ENCODE measurements around the gene RBBP8NL. TPM values are rescaled to one million over a fixed set of nuclear protein-coding genes. Genes with fewer than 3 reads are reported as not detected.

The RBBP8NL gene
- total and polyA plus RNA-seq, 2 of the 8 experiments (the other 6 are each of a cell fraction or from before 2014, with no cell fraction given), result 0.43 to 0.48 TPM

- no peak for DNase-seq (ENCODE audit: low read depth in 1 of 2, low spot score in 2 of 2)
- peak overlapping the region; percentile 70; the same call in 1 of the 2 replicates for H4K8ac ChIP-seq (ENCODE audit: extremely low read depth, insufficient read depth, low read length)
- TF ChIP-seq NRF1 (IDR thresholded peaks at IDR 0.05; ENCODE audit: low read depth, low read length) (no peak), YY1 (IDR thresholded peaks at IDR 0.05; ENCODE audit: low read depth, low read length) (no peak), BCL11A (IDR thresholded peaks at IDR 0.05; ENCODE audit: low read depth in 2 of 2, low read length in 2 of 2) (no peak), TCF12 (IDR thresholded peaks at IDR 0.05; ENCODE audit: low read depth, low read length) (no peak), GTF2F1 (IDR thresholded peaks at IDR 0.05; ENCODE audit: borderline replicate concordance, low read depth, low read length) (no peak), TBP (IDR thresholded peaks at IDR 0.05; ENCODE audit: low read depth, low read length) (no peak), TEAD4 (IDR thresholded peaks at IDR 0.05; ENCODE audit: low read depth, low read length) (no peak)
These were observed 3.0 kb upstream of the RBBP8NL start for GRCh38 chr20:62430311-62430853.

More at GRCh38 chr20:62430311-62430853, 3.0 kb upstream of the RBBP8NL start:
- no peak overlapping the region for H2AFZ ChIP-seq (ENCODE audit: low read length)
- H2BK120ac ChIP-seq (replicated peaks; ENCODE audit: low read depth, low read length), result no peak overlapping the region
- no peaks in the 10 kb centered on the region for H3K79me1 ChIP-seq (ENCODE audit: low read depth, low read length)
- no peak overlapping the region for H2BK20ac ChIP-seq (ENCODE audit: low read length)
- no peak for FAIRE-seq
- no peak overlapping the region for H4K91ac ChIP-seq (replicated peaks; ENCODE audit: insufficient read length, low read length)
- H3K4me2 ChIP-seq (ENCODE audit: insufficient read depth in 1 of 2, low read depth in 2 of 2, low read length in 2 of 2), result no peak overlapping the region
- ChIA-PET CTCF (ENCODE audit: partially characterized antibody) (interaction anchor here (0.6 to 10.8 kb wide), 5 partner anchors 9 to 76 kb away, joined by 3 to 104 read pairs (median 4); no protein-coding TSS in a partner anchor), POLR2A (ENCODE audit: partially characterized antibody) (interaction anchor here (1.1 kb wide), 1 partner anchor 15 kb away, joined by 3 read pairs; no protein-coding TSS in a partner anchor)
- H3K27ac ChIP-seq (ENCODE audit: low read depth, low read length), result no peak overlapping the region
- H4K5ac ChIP-seq (ENCODE audit: insufficient read length, low read depth, low read length), result no peak overlapping the region
- H3K4me3 ChIP-seq (ENCODE audit: extremely low read depth in 1 of 4, insufficient read depth in 2 of 4, low read depth in 3 of 4, low read length in 4 of 4), result no peak overlapping the region
- no peak overlapping the region for H2BK5ac ChIP-seq (ENCODE audit: low read depth, low read length)
- no peaks in the 10 kb centered on the region for H3K79me2 ChIP-seq (ENCODE audit: control insufficient read depth in 1 of 2, insufficient read depth in 2 of 2, low read length in 2 of 2)
- H2BK12ac ChIP-seq (ENCODE audit: low read depth, low read length), result 0 out of 2 replicates have a peak overlapping the region, but pooled peaks have one; percentile 11
- peaks cover 0 to 2% (median 0%) of the 10 kb centered on the region in 4 experiments; a peak in 1 of 7 replicates for H3K27me3 ChIP-seq (replicated peaks in 1 of 4; ENCODE audit: control insufficient read depth in 3 of 4, extremely low read depth in 1 of 4, insufficient read depth in 3 of 4, low read length in 3 of 4)
- no peaks in the 10 kb centered on the region for H3K36me3 ChIP-seq (ENCODE audit: control insufficient read depth in 2 of 4, insufficient read depth in 4 of 4, low read length in 3 of 4)
- 75% methylated on average over 10 of the region's 10 CpGs; no CpG with 5 or more reads in 1 of the 2 experiments for WGBS, 2 experiments (ENCODE audit: extremely low coverage in 1 of 2, insufficient coverage in 1 of 2, insufficient read length in 1 of 2, insufficient replicate concordance in 2 of 2, low coverage in 1 of 2, low lambda C conversion rate in 2 of 2, missing lambda C conversion rate in 1 of 2)
- H3K4me1 ChIP-seq (replicated peaks in 1 of 4; ENCODE audit: control insufficient read depth in 3 of 4, insufficient read depth in 4 of 4, low read length in 3 of 4), result peaks cover 0 to 38% (median 28%) of the 10 kb centered on the region in 4 experiments; a peak in 6 of 7 replicates
- no peak overlapping the region for H2AK5ac ChIP-seq (ENCODE audit: low read depth, low read length)
- no peaks in the 10 kb centered on the region for H3K9me3 ChIP-seq (ENCODE audit: insufficient read depth in 2 of 2, low read depth in 1 of 2, low read length in 1 of 2)
- H3K9ac ChIP-seq (replicated peaks in 1 of 4; ENCODE audit: extremely low read depth in 1 of 4, low read depth in 3 of 4, low read length in 3 of 4), result no peak overlapping the region
- no peak overlapping the region; the same call in 1 of the 2 replicates for H3K18ac ChIP-seq (ENCODE audit: extremely low read depth, low read length)
- H3K14ac ChIP-seq (ENCODE audit: insufficient read length), result no peak overlapping the region
- H3K4ac ChIP-seq (replicated peaks; ENCODE audit: insufficient read length, low read depth, low read length), result no peak overlapping the region
- no peak overlapping the region for H2BK15ac ChIP-seq (ENCODE audit: low read length)
- no peak overlapping the region for H3K56ac ChIP-seq (replicated peaks; ENCODE audit: insufficient read length, low read depth, low read length)
- H3K23ac ChIP-seq (ENCODE audit: insufficient read length), result no peak overlapping the region
- no peaks in the 10 kb centered on the region for H4K20me1 ChIP-seq (replicated peaks in 1 of 2; ENCODE audit: control insufficient read depth in 1 of 2, insufficient read depth in 2 of 2, low read length in 2 of 2)
- peaks cover 3% of the 10 kb centered on the region for H3K23me2 ChIP-seq (ENCODE audit: low read depth, low read length)

Data from H1 (cell line).